ENCODE measurements around the gene ZNF532.

Gene ZNF532

GRCh38 chr18:58996696-58997095 lies 132.0 kb downstream of the ZNF532 start:
- H3K27me3 Mint-ChIP-seq (ENCODE audit: low read depth, poor library complexity), result peaks cover under 1% of the 10 kb centered on the region
- no peak for TF ChIP-seq CTCF (IDR thresholded peaks at IDR 0.05)
- no peaks in the 10 kb centered on the region for H3K9me3 Mint-ChIP-seq
- H3K27ac Mint-ChIP-seq, result no peak overlapping the region
- no peak overlapping the region for H3K4me3 Mint-ChIP-seq
- H3K4me1 Mint-ChIP-seq, result peaks cover 10% of the 10 kb centered on the region
- no peak for DNase-seq
- H3K36me3 Mint-ChIP-seq (ENCODE audit: low read depth), result no peaks in the 10 kb centered on the region

GRCh38 chr18:58997811-58998337 lies 133.2 kb downstream of the ZNF532 start:
- H3K9me3 Mint-ChIP-seq, result peaks cover under 1% of the 10 kb centered on the region
- no peak overlapping the region for H3K4me3 Mint-ChIP-seq
- peaks cover 4% of the 10 kb centered on the region for H3K27me3 Mint-ChIP-seq (ENCODE audit: low read depth, poor library complexity)
- H3K4me1 Mint-ChIP-seq, result peaks cover 10% of the 10 kb centered on the region
- TF ChIP-seq CTCF (IDR thresholded peaks at IDR 0.05), result no peak
- no peaks in the 10 kb centered on the region for H3K36me3 Mint-ChIP-seq (ENCODE audit: low read depth)
- no peak for DNase-seq
- no peak overlapping the region for H3K27ac Mint-ChIP-seq

- no peak for DNase-seq
- TF ChIP-seq CTCF (IDR thresholded peaks at IDR 0.05), result no peak
- peaks cover 4% of the 10 kb centered on the region for H3K27me3 Mint-ChIP-seq (ENCODE audit: low read depth, poor library complexity)
- peaks cover 4% of the 10 kb centered on the region for H3K9me3 Mint-ChIP-seq
- H3K4me3 Mint-ChIP-seq, result no peak overlapping the region
- peak overlapping the region; percentile 74 for H3K27ac Mint-ChIP-seq
- peaks cover 10% of the 10 kb centered on the region for H3K4me1 Mint-ChIP-seq
- no peaks in the 10 kb centered on the region for H3K36me3 Mint-ChIP-seq (ENCODE audit: low read depth)
Observed at GRCh38 chr18:58998401-58999203, 133.9 kb downstream of the ZNF532 start.

- H3K4me3 Mint-ChIP-seq, result no peak overlapping the region
- peaks cover 17% of the 10 kb centered on the region for H3K4me1 Mint-ChIP-seq
- no peaks in the 10 kb centered on the region for H3K36me3 Mint-ChIP-seq (ENCODE audit: low read depth)
- H3K27ac Mint-ChIP-seq, result no peak overlapping the region
- H3K9me3 Mint-ChIP-seq, result peaks cover 7% of the 10 kb centered on the region
- no peak for TF ChIP-seq CTCF (IDR thresholded peaks at IDR 0.05)
- no peak for DNase-seq
- H3K27me3 Mint-ChIP-seq (ENCODE audit: low read depth, poor library complexity), result peaks cover 12% of the 10 kb centered on the region
Observed at GRCh38 chr18:59001166-59001565, 136.5 kb downstream of the ZNF532 start.

GRCh38 chr18:59001721-59002120 lies 137.0 kb downstream of the ZNF532 start:
- Mint-ChIP-seq H3K4me1 (peaks cover 14% of the 10 kb centered on the region), H3K9me3 (peaks cover 9% of the 10 kb centered on the region), H3K27ac (no peak overlapping the region), H3K27me3 (ENCODE audit: low read depth, poor library complexity) (peaks cover 12% of the 10 kb centered on the region), H3K4me3 (no peak overlapping the region), H3K36me3 (ENCODE audit: low read depth) (no peaks in the 10 kb centered on the region)
- TF ChIP-seq CTCF (IDR thresholded peaks at IDR 0.05), result no peak
- no peak for DNase-seq
